NCI-H1417 treated with DMSO at 0.1 percent for 48 hours (cell line): ENCODE measurements around the gene TIAL1.
A peak's percentile ranks its signal among the peaks of the same experiment; 100 is the strongest.
"Not testable (repeated sequence)": the region's sequence is repeated elsewhere in the genome, so short reads cannot be mapped to it uniquely, and the experiment has no call there.

ENCODE experiments used
- DNase-seq: peaks from one replicate; lab custom pipeline; 2025; lab: John Stamatoyannopoulos, UW

The TIAL1 gene, protein sequence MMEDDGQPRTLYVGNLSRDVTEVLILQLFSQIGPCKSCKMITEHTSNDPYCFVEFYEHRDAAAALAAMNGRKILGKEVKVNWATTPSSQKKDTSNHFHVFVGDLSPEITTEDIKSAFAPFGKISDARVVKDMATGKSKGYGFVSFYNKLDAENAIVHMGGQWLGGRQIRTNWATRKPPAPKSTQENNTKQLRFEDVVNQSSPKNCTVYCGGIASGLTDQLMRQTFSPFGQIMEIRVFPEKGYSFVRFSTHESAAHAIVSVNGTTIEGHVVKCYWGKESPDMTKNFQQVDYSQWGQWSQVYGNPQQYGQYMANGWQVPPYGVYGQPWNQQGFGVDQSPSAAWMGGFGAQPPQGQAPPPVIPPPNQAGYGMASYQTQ

DNA sequence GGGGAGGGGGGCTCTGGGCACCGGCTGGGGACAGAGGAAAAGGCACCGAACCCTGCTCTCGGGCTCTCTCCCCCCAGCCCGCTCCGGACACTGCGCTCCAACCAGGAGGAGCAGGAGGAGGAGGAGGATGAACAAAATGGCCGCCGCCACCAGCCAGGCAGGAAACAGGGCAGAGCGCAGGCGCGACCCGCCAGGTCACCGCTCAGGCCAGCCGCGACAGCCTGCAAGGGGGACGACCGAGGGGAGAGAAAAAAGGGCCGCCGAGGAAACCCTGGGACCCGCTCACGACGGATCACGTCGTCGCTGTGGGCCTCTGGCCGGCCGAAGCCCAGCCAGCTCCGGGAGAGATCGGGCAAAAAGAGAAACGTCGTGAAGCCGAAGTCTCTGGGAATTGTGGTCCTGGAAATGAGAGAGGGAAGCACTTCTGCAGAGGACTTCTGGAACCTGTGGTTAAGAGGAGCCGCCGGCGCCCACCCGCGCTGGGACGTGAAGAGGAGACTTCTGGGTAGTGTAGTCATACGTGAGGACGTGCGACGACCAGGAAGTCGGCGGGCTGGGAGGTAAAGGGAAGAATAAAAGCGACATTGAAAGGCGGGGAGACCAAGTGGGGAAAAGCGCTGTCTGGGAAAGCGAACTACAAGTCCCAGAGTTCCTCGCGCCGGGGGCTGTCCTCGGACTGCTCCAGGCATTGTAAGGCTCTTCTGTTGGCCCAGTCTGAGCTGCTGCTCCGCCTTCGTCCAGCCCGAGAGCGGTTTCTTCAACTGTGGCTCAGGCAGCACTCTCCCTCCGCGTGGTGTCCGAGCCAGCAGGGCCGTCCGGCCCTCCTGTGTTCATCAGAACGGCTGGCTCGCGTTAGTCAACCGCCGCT, at the start of gene TIAL1:
Gene TIAL1, minus strand, starts transcription at position 428 of the 868 bp plus-strand sequence. CDS start 499 bp downstream, outside the sequence.
- peak; percentile 91 for DNase-seq

DNA sequence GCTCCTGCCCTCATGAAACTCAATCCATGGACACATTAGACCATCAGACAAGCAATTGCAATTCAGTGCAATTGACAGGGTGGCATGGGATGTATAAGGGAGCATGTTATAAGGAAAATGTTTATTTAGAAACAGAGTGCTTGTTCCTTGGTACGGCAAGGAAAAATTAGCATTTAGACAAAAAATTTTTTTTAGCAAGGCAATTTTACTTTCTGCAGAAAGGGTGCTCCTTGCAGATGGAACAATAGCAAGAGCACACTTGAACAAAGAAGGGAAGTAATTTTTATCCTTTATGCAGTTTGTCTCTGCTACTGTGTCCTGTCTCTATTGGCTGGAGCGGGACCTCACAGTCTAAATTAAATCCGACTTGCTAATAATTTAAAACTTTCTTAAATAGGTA, 48.2 kb upstream of the TIAL1 start:
- no peak for DNase-seq

DNA sequence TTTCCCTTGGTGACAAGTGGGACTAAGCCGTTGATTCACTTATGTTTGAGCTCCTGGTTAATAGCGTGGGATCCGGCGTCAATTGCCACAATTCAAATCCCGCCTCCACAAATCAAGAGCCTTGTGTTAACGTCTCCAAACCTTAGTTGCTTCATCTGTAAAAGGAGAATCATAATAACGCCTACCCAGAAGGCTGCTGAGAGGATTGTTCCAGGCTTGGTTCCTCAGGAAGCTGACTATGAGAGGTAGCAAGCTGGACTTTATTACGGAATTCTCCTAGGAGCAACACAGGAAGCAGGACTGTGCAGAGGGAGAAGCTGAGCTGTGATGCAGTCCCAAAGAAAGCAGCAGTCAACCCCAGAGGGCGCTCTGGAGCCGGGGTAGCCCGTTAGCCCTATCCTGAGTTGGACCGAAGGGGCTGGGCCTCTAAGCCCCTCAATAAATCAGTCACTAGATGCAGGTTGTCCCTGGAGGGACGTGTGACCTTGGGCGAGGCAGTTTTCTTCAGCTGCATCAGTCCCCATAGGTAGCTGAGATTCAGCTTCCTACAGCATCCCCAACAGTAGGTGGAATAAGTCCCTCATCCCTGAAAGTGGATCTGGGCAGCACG, 47.5 kb upstream of the TIAL1 start:
- DNase-seq = no peak

DNA sequence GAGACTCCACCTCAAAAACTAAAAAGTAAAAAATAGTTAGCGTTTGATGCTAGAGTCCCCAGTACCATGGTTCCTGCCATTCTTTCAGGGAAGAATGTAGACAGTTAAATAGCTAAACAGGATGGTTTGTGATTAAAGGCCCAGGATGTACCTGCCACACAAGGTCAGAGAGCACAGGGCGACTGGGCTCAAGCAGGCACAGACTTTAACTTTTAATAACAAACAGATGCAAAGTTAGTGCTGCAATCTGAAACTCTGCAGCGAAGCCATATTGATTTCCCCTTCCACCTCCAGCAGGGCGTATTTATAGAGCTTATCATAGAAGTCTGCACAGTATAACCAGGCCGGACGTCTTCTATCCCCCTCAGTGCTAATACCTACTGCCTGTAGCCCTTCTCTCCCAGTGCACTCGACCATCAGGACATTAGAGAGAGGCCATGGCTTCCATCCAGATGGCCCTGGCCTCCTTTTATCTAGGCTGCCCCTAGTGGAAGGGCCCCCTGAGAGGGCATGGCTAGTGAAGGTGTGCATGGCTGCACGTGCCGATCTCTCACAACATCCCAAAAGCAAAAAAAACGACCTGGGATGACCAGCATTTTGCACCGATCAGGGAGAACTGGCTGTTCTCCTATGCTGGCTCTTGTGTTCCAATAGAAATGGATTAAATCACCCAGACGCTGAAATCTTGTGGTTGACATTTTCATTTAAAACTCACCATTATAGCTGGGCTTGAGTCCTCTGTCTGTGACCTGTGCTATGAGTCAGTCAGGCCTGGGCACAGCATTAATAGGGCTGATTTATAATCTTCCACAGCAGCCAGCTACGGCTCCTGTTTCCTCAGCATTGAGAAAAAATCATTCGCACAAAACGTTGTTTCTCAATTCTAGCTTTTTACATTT, 46.8 kb upstream of the TIAL1 start:
- DNase-seq = no peak

DNA sequence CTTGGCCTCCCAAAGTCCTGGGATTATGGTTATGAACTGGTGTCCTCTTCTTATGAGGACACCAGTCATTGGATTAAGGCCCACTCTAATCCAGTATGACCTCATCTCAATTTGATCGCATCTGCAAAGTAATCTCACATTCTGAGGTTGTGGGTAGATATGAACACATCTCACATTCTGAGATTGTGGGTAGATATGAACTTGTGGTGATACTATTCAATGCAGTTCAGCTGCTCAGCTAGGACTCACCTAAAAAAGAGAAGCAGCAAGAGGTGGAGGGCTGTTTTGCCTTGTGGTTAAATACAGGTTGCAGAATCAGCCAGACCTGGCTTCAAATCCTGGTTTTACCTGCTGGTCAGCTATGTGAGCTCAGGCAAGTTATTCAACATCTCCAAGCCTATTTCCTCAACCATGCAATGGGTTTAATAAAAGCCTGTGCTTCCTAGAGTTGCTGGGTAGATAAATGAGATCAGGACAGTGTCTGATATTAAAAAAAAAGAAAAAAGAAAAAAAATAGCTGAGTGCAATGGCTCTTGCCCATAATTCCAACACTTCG, 45.9 kb upstream of the TIAL1 start:
- DNase-seq = no peak

DNA sequence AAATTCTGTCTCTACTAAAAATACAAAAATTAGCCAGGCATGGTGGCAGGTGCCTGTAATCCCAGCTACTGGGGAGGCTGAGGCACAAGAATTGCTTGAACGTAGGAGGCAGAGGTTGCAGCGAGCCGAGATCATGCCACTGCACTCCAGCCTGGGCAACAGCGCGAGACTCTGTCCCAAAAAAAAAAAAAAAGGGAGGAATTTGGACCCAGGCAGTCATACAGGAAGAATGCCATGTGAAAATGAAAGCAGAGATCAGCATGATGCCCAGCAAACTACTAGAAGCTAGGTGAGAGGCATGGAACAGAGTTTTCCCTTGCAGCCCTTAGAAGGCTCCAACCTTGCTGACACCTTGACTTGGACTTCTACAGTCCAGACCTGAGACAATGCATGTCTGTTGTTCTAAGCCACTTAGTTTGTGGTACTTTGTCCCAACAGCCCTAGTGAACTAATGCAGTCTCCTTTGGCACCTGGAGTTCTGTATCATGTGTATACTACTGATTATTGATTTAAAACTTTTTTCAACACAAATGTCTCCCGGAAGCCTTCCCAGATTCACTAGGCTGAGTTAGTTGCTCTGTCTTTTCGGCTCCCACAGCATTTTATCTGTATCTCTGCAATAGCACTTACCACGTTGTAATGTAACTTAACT, 44.2 kb upstream of the TIAL1 start:
- no peak for DNase-seq

DNA sequence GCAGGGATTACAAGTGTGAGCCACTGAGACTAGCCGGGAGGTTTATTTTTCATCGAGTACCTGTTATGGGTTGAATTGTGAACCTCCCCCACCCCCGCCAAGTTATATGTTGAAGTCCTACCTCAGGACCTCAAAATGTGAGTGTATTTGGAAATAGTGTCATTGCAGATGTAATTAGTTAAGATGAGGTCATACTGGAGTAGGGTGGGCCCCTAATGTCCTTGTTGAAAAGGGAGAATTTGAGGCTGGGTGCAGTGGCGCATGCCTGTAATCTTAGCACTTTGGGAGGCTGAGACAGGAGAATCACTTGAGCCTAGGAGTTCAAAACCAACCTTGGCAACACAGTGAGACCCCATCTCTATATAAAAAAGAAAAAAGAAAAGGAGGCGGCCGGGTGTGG, 43.6 kb upstream of the TIAL1 start:
- no peak for DNase-seq

DNA sequence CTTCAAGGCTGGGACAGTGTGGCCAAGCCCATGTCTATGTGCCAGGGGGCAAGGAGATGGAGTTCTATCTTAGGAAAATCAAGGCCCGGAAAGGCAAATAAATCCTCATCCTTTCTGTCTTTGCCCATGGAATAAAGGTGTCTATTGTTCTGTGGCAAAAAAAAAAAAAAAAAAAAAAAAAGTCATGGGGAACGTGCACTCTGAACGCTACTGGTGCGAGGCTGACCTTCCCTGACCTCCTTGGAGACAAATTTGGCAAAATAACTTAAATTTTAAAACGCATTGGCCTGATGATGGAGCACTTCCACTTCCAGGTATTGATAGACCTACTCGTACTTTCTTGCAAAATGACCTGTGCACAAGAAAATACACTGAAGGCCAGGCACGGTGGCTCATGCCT, 42.2 kb upstream of the TIAL1 start:
- no peak for DNase-seq

DNA sequence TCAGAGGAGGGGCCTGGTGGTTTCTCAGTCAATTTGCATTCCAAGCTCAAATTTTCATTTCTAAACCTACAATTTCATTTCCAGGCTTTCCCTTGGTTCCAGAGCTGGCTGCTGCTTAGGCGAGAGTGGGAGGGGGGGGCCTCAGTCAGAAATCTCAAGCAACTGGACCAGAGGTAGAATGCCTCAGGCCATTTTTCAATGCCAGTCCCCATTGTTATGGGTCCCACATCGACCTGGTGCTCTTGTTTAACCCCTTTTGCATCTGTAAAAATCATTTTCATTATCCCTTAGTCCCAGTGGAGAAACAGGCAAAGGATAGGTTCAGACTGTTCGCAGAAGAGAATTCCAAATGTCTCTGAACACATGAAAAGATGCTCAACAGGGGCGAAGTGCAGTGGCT, 40.9 kb upstream of the TIAL1 start:
- no peak for DNase-seq

DNA sequence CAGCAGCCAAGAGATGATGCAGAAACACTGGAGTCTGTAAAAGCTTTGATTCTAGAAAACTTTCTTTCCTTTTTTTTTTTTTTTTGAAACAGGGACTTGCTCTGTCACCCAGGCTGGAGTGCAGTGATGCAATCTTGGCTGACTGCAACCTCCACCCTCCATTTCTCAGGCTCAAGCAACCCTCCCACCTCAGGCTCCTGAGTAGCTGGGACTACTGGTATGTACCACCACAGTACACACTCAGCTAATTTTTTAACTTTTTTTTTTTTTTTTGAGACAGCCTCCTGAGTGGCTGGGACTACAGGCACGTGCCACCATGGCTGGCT, 37.4 kb upstream of the TIAL1 start:
- DNase-seq = no peak

DNA sequence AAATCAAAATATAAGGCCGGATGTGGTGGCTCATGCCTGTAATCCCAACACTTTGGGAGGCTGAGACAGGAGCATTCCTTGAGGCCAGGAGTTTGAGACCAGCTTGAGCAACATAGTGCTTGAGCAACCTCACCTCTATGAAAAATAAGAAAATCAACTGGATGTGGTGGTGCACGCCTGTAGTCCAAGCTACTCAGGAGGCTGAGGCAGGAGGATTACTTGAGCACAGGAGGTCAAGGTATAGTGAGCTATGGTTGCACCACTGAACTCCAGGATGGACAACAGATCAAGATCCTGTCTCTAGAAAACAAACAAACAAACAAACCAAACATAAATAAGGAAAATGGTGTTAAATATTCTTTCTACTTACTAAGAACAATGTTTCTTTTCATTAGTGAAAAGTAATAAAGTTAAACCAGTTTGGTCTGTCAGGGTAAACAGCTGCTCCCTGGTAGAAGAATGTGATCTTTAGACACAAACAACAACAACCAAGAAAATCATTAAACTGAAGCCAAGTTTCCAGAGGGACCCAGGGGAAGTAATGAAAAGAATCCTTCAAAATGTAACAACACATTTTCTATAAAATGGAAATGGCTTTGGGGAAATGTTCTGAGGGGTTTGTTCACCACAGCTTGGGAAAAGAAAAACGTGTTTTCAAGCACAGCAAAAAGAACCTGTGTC, 36.9 kb upstream of the TIAL1 start:
- DNase-seq = no peak

DNA sequence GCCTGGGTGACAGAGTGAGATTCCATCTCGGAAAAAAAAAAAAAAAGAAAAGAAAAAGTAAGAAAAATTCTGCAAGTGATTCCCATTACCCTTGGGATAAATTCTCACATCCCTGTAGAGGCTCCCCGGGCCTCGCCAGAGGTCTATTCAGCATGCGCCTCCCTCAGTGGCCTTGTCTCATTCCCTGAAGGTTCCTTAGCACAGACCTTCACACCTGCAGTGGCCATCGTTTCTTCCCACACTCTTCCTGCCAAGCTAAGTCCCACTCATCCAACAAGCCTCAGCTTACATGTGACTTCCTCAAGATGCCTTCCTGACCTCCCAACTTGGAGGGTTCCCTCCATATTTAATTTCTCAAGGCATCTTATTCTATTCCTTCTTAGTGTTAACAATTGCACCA, 33.5 kb upstream of the TIAL1 start:
- no peak for DNase-seq

DNA sequence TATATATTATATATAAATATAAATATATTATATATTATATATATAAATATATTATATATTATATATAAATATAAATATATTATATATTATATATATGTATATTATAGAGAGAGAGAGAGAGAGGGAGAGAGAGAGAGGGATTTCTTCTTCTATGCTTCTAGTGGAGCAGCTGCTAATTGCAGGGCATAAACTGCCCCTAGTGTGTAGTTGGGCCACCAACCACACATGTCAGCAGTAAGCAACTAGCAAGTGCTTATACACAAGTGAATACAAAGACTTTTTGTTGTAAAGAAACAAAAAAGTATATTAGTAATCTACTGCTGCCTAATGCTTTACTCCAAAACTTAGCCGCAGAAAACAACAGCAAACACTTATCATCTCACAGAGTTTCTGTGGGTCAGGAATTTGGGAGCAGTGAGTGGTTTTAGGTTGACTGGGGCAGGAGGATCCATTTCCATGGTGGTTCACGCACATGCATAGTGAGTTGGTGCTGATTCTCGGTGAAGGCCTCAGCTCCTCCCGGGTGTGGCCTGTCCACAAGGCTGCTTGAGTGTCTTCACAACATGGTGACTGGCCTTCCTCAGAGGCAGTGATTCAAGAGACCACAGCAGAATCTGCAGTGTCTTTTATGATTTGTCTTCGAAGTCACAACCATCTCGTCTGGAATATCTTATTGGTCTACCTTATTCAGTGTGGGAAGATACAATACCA, 29.0 kb upstream of the TIAL1 start:
- DNase-seq = no peak

DNA sequence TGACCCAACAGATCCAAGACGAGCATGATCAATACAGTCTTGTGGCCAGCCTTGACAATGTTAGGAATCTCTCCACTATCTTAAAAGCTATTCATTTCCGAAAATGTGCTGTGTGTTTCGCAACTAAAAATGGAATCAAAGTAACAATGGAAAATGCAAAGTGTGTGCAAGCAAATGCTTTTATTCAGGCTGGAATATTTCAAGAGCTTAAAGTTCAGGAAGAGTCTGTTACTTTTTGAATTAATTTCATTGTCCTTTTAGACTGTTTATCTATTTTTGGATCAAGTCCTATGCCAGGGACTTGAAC, 24.3 kb upstream of the TIAL1 start:
- no peak for DNase-seq

DNA sequence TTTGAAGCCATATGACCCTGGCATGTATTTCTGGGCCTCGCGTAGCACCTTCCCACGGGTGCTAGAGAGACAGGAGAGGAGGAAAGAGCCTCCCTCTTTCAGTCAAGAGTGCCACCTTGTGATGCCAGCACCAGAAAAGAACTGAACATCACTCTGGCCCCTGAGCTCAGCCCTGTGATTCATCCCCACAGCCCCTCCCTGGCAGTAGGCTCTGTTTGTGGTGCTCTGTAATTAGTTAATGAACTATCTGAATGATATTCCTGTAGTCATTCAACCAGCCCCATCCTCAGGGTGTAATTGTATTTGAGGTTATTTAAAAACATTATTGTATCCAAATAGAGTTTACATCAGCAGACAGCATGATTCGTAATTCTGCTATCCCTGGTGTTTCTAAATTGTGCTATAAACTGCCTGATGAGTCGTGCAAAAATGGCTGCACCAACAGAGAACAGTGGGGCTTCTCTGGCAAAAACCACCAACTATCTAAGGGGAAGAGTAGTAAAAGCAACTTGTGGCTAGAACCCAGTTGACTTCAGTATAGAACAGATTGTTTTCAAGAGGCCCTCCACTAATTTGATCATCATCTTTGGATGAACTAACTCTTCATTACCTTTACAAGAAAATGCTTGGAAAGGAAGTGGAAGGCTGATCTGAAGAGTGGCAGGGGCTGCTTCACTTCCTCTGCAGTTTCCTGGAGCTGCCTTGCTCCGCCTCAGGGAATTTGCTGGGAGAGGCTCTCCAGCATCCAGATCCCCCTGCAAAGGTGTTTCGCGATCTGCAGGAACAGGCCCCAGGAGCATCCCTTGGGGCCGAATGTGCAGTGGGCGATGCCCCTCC, 23.7 kb upstream of the TIAL1 start:
- DNase-seq = no peak

DNA sequence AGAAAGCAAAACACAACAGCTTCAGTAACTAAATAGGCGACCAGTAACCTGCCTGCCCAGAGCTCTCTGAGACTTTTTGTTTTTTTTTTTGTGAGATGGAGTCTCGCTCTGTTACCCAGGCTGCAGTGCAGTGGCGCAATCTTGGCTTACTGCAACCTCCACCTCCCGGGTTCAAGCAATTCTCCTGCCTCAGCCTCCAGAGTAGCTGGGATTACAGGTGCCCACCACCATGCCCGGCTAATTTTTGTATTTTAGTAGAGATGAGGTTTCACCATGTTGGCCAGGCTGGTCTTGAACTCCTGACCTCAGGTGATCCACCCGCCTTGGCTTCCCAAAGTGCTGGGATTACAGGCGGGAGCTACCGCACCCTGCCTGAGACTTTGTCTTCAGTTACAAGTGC, 23.0 kb upstream of the TIAL1 start:
- DNase-seq = not testable (repeated sequence)

DNA sequence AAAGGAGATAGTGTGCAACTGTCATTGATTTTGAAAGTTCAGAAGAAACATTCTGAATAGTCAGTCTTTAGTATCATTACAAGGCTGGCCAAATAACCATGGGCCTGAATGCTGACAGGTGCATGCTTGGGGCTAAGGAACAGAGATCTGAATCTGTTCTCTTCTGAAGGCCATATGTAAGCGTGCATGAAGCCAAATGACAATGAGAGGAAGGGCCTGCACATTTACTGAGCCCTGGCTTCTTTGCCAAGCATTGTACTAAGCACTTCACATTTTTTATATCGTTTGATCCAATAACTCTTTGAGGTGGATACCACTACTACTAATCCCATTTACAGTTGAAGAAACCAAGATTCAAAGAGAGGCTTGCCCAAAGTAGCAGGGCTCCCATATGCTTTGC, 22.5 kb upstream of the TIAL1 start:
- no peak for DNase-seq

DNA sequence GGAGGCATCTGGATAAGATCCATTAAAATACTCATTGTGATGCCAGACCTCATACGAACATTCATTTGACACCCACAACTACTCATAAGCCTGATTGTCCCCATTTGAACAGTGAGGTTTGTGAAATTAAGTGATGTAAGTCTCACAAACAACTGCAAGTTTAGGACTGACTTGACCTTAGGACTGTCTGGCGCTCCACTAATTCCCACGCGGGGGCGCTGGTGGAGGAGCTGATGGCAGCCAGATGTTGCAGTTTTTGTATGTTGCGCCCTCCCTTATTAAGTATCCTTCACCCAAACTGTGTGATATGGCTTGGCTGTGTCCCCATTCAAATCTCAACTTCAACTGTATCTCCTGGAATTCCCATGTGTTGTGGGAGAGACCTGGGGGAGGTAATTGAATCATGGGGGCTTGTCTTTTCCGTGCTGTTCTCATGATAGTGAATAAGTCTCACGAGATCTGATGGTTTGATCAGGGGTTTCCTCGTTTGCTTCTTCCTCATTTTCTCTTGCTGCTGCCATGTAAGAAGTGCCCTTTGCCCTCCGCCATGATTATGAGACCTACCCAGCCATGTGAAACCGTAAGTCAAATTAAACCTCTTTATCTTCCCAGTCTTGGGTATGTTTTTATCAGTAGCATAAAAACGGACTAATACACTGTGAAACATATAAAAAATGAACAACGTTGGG, 20.3 kb upstream of the TIAL1 start:
- DNase-seq = no peak

DNA sequence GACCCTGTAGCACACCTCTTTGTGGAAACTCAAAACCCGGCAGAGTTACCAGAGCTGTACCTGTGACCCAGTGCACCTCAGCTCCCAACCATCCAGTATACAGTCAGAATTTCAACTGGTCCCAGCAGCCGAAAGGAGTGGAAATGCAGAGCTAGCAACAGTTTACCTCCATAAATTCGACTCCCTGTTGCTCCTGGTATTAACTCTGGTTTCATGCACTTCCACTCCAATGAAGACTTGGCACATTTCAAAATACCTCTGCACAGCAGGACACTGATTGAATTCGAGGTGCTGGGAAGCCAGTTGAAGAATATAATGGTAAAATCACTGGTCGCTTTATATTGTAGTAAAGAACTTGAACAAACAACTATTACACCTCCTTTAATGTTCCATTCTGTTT, 17.9 kb upstream of the TIAL1 start:
- no peak for DNase-seq
